HepG2 (cell line): ENCODE data around the gene NDUFAF8. TPM values are rescaled to one million over a fixed set of nuclear protein-coding genes. Genes with fewer than 3 reads are reported as not detected.
A peak's percentile ranks its signal among the peaks of the same experiment; 100 is the strongest.

Experiments
- AHR ChIP-seq: IDR thresholded peaks from 2 replicates; pipeline ENCODE4 v1.6.1; 2018; ENCODE audit warnings: missing genetic modification reagents, missing compliant biosample characterization
- CREB1 ChIP-seq, 2 experiments: fragments of 450-650 bp in 1 of 2; IDR thresholded peaks; 2 replicates each; pipeline ENCODE4 v1.6.1; 2016 to 2017; ENCODE audit warnings: control low read depth in 1 of 2, mild to moderate bottlenecking in 1 of 2, missing compliant biosample characterization in 1 of 2, missing genetic modification characterization in 1 of 2
- NFKB2 ChIP-seq: sonication (generic); formaldehyde crosslinking; IDR thresholded peaks from 2 replicates; pipeline ENCODE4 v1.4.0; 2020; ENCODE audit warnings: missing genetic modification reagents, borderline replicate concordance
- PAXIP1 ChIP-seq: sonication (generic); formaldehyde crosslinking; conservative IDR thresholded peaks from 2 replicates; pipeline ENCODE4 v1.4.0; 2020; ENCODE audit warnings: mild to moderate bottlenecking, missing genetic modification reagents, moderate library complexity
- PTBP1 ChIP-seq: fragments of 200-400 bp; formaldehyde crosslinking; IDR thresholded peaks from 2 replicates; pipeline ENCODE4 v1.6.1; 2018; ENCODE audit warnings: low read length, low read depth; ENCODE audit not compliant: poor library complexity, severe bottlenecking
- RARG ChIP-seq: sonication (generic); formaldehyde crosslinking; IDR thresholded peaks from 2 replicates; pipeline ENCODE4 v1.4.0; 2020; ENCODE audit warnings: low read depth, mild to moderate bottlenecking, missing genetic modification reagents
- RNF2 ChIP-seq: fragments of 450-650 bp; conservative IDR thresholded peaks from 2 replicates; pipeline ENCODE4 v1.6.1; 2016; ENCODE audit warnings: low read depth
- SAFB2 ChIP-seq: sonication (generic); formaldehyde crosslinking; IDR thresholded peaks from 2 replicates; pipeline ENCODE4 v1.5.1; 2020; ENCODE audit warnings: missing genetic modification reagents, low read depth, mild to moderate bottlenecking, borderline replicate concordance
- ZNF75D ChIP-seq: sonication (generic); formaldehyde crosslinking; IDR thresholded peaks from 2 replicates; pipeline ENCODE4 v1.8.1; 2023; ENCODE audit warnings: missing genetic modification reagents, mild to moderate bottlenecking, borderline replicate concordance
- ZNF776 ChIP-seq: sonication (generic); formaldehyde crosslinking; IDR thresholded peaks from 2 replicates; pipeline ENCODE4 v1.4.0; 2020; ENCODE audit warnings: mild to moderate bottlenecking, missing genetic modification reagents
- ZUFSP ChIP-seq: sonication (generic); formaldehyde crosslinking; IDR thresholded peaks from 2 replicates; pipeline ENCODE4 v1.9.0; 2021; ENCODE audit warnings: missing genetic modification reagents, mild to moderate bottlenecking, borderline replicate concordance
- polyA plus RNA-seq, 8 experiments: library from polyadenylated mRNA; depleted of rRNA in 3 of 8; stranded (reverse) in 7 of 8; unstranded in 1 of 8; fragments of >200 nt; fragmentation: Illumina TruSeq in 4 of 8; extraction: Trizol in 4 of 8; gene quantifications; 2 replicates each; pipeline versions ENCODE4 v1.2.1 to v1.2.3, GENCODE V29; 2011 to 2016; ENCODE audit warnings: low read depth in 4 of 8, missing spikeins in 1 of 8, mixed read lengths in 1 of 8; ENCODE audit not compliant: insufficient read depth in 1 of 8
- total RNA-seq, 5 experiments: library from RNA; depleted of rRNA; stranded (reverse); fragments of >200 nt; fragmentation: Illumina TruSeq; extraction: Trizol; gene quantifications; 2 replicates each; pipeline ENCODE4 v1.2.3, GENCODE V29; 2016; ENCODE audit warnings: low read depth in 1 of 5
- TF ChIP-seq, protein P1 (sequence below): sonication (generic); formaldehyde crosslinking; IDR thresholded peaks from 2 replicates; pipeline ENCODE4 v1.4.0; 2020; ENCODE audit warnings: missing genetic modification reagents
- TF ChIP-seq, protein P2 (sequence below): sonication (generic); formaldehyde crosslinking; IDR thresholded peaks from 2 replicates; pipeline ENCODE4 v1.4.0; 2020; ENCODE audit warnings: missing genetic modification reagents
- TF ChIP-seq, protein P3 (sequence below): sonication (generic); formaldehyde crosslinking; IDR thresholded peaks from 2 replicates; pipeline ENCODE4 v1.5.0; 2020; ENCODE audit warnings: mild to moderate bottlenecking, missing genetic modification reagents, moderate library complexity

NDUFAF8 gene
- total and polyA plus RNA-seq, 2 of the 13 experiments (the other 11 are each of a cell fraction or from before 2014, with no cell fraction given): 75.6 to 233 TPM

DNA sequence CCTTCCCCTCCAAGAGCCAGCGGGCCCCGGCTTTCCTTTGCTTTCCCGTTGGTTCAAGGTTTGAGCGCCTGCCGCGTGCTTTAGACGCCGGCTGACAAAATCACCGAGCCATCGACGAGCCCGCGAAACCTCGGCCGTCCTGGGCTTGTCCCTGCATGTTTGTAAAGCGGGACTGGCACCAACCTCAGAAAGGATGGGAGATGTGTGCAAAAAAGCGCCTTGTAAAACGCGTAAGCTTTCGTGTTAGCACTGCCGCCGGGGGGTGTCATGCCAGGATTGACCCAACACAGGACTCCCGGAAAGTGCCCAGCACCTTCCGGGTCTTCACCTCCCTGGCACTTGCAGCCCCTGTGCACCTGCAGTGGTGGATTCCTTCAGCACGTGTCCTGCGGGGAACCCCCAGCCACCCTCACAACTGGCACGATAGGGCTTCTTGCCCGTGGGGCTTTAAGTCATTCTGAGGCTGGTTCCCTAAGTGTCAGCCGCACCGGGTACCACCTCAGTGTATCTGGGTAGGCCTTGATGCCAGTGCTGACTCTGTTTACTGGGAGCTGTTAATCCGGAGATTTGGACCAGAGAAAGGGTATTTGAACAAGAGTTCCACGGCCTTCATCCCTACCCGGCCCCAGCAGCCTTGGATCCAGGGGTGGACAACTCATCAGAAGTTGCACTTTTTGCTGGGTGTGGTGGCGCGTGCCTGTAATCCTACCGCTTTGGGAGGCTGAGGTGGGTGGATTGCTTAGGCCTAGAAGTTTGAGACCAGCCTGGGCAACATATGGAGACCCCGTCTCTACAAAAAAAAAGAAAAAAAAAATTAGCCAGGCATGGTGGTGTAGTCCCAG is 817 bp downstream of the NDUFAF8 start (continued):
- no peak for TF ChIP-seq RARG
- no peak for TF ChIP-seq SAFB2 (CRISPR knock-in tag)
- TF ChIP-seq, protein P1, sequence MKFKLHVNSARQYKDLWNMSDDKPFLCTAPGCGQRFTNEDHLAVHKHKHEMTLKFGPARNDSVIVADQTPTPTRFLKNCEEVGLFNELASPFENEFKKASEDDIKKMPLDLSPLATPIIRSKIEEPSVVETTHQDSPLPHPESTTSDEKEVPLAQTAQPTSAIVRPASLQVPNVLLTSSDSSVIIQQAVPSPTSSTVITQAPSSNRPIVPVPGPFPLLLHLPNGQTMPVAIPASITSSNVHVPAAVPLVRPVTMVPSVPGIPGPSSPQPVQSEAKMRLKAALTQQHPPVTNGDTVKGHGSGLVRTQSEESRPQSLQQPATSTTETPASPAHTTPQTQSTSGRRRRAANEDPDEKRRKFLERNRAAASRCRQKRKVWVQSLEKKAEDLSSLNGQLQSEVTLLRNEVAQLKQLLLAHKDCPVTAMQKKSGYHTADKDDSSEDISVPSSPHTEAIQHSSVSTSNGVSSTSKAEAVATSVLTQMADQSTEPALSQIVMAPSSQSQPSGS (CRISPR knock-in tag): no peak
- no peak for TF ChIP-seq CREB1 (IDR thresholded peaks at IDR 0.05)
- TF ChIP-seq CREB1 (CRISPR knock-in tag; IDR thresholded peaks at IDR 0.05): no peak
- peak; percentile 42; the same call in 1 of the 2 replicates for TF ChIP-seq NFKB2 (CRISPR knock-in tag)
- no peak for TF ChIP-seq RNF2
- TF ChIP-seq PTBP1: no peak
- TF ChIP-seq ZNF75D: no peak
- TF ChIP-seq PAXIP1: no peak
- TF ChIP-seq, protein P2, sequence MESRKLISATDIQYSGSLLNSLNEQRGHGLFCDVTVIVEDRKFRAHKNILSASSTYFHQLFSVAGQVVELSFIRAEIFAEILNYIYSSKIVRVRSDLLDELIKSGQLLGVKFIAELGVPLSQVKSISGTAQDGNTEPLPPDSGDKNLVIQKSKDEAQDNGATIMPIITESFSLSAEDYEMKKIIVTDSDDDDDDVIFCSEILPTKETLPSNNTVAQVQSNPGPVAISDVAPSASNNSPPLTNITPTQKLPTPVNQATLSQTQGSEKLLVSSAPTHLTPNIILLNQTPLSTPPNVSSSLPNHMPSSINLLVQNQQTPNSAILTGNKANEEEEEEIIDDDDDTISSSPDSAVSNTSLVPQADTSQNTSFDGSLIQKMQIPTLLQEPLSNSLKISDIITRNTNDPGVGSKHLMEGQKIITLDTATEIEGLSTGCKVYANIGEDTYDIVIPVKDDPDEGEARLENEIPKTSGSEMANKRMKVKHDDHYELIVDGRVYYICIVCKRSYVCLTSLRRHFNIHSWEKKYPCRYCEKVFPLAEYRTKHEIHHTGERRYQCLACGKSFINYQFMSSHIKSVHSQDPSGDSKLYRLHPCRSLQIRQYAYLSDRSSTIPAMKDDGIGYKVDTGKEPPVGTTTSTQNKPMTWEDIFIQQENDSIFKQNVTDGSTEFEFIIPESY (CRISPR knock-in tag): no peak; the same call in 1 of the 2 replicates
- TF ChIP-seq ZUFSP (CRISPR knock-in tag): no peak
- TF ChIP-seq, protein P3, sequence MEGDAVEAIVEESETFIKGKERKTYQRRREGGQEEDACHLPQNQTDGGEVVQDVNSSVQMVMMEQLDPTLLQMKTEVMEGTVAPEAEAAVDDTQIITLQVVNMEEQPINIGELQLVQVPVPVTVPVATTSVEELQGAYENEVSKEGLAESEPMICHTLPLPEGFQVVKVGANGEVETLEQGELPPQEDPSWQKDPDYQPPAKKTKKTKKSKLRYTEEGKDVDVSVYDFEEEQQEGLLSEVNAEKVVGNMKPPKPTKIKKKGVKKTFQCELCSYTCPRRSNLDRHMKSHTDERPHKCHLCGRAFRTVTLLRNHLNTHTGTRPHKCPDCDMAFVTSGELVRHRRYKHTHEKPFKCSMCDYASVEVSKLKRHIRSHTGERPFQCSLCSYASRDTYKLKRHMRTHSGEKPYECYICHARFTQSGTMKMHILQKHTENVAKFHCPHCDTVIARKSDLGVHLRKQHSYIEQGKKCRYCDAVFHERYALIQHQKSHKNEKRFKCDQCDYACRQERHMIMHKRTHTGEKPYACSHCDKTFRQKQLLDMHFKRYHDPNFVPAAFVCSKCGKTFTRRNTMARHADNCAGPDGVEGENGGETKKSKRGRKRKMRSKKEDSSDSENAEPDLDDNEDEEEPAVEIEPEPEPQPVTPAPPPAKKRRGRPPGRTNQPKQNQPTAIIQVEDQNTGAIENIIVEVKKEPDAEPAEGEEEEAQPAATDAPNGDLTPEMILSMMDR: no peak; the same call in 1 of the 2 replicates
- TF ChIP-seq AHR (CRISPR knock-in tag): no peak
- no peak for TF ChIP-seq ZNF776 (CRISPR knock-in tag)
